ENCODE results near the gene NRM. TPM values are rescaled to one million over a fixed set of nuclear protein-coding genes. Genes with fewer than 3 reads are reported as not detected.

Gene NRM
- total and polyA plus RNA-seq, 2 of the 13 experiments (the other 11 are each of a cell fraction or from before 2014, with no cell fraction given) = 12.5 to 16.0 TPM

GRCh38 chr6:30724906-30725667 is 34.3 kb upstream of the NRM start (continued):
- TF ChIP-seq, protein P1, sequence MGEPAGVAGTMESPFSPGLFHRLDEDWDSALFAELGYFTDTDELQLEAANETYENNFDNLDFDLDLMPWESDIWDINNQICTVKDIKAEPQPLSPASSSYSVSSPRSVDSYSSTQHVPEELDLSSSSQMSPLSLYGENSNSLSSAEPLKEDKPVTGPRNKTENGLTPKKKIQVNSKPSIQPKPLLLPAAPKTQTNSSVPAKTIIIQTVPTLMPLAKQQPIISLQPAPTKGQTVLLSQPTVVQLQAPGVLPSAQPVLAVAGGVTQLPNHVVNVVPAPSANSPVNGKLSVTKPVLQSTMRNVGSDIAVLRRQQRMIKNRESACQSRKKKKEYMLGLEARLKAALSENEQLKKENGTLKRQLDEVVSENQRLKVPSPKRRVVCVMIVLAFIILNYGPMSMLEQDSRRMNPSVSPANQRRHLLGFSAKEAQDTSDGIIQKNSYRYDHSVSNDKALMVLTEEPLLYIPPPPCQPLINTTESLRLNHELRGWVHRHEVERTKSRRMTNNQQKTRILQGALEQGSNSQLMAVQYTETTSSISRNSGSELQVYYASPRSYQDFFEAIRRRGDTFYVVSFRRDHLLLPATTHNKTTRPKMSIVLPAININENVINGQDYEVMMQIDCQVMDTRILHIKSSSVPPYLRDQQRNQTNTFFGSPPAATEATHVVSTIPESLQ (CRISPR knock-in tag; conservative IDR thresholded peaks at IDR 0.05) = no peak
- TF ChIP-seq GABPA (IDR thresholded peaks at IDR 0.05; ENCODE audit: low read depth, low read length) (no peak), GABPA (CRISPR knock-in tag; IDR thresholded peaks at IDR 0.05; ENCODE audit: low read depth) (no peak), ASH2L (IDR thresholded peaks at IDR 0.05; ENCODE audit: insufficient read length, low read depth, low read length) (no peak), MATR3 (CRISPR knock-in tag; IDR thresholded peaks at IDR 0.05) (no peak), TRIM24 (CRISPR knock-in tag; IDR thresholded peaks at IDR 0.05) (no peak), ZNF709 (CRISPR knock-in tag; IDR thresholded peaks at IDR 0.05) (no peak), ZNF234 (CRISPR knock-in tag; conservative IDR thresholded peaks at IDR 0.05) (no peak), ZNF549 (CRISPR knock-in tag; IDR thresholded peaks at IDR 0.05) (no peak), PRMT3 (CRISPR knock-in tag; IDR thresholded peaks at IDR 0.05; ENCODE audit: borderline replicate concordance, low read depth) (no peak), ZNF773 (CRISPR knock-in tag; IDR thresholded peaks at IDR 0.05; ENCODE audit: borderline replicate concordance) (no peak), MED13 (CRISPR knock-in tag; IDR thresholded peaks at IDR 0.05) (no peak), ZNF235 (CRISPR knock-in tag; IDR thresholded peaks at IDR 0.05; ENCODE audit: borderline replicate concordance) (no peak), MIXL1 (CRISPR knock-in tag; IDR thresholded peaks at IDR 0.05) (no peak), MTF2 (CRISPR knock-in tag; IDR thresholded peaks at IDR 0.05; ENCODE audit: borderline replicate concordance) (no peak), TAF1 (CRISPR knock-in tag; IDR thresholded peaks at IDR 0.05) (no peak), BORCS8-MEF2B (CRISPR knock-in tag; IDR thresholded peaks at IDR 0.05) (no peak; the same call in 1 of the 2 replicates), ZNF570 (CRISPR knock-in tag; IDR thresholded peaks at IDR 0.05; ENCODE audit: borderline replicate concordance) (no peak), SKI (IDR thresholded peaks at IDR 0.05; ENCODE audit: partially characterized antibody) (no peak), KDM6A (CRISPR knock-in tag; IDR thresholded peaks at IDR 0.05; ENCODE audit: low read depth) (no peak), ATF7 (IDR thresholded peaks at IDR 0.05) (no peak), ATF7 (CRISPR knock-in tag; IDR thresholded peaks at IDR 0.05) (no peak), FOXJ3 (CRISPR knock-in tag; IDR thresholded peaks at IDR 0.05; ENCODE audit: borderline replicate concordance) (no peak), RAD51 (IDR thresholded peaks at IDR 0.05; ENCODE audit: borderline replicate concordance) (no peak), RFXAP (CRISPR knock-in tag; IDR thresholded peaks at IDR 0.05; ENCODE audit: borderline replicate concordance) (no peak), ATF1 (CRISPR knock-in tag; IDR thresholded peaks at IDR 0.05) (0 out of 2 replicates have a peak, but pooled peaks have one; percentile 26), DMAP1 (CRISPR knock-in tag; IDR thresholded peaks at IDR 0.05) (no peak)
- TF ChIP-seq, protein P2, sequence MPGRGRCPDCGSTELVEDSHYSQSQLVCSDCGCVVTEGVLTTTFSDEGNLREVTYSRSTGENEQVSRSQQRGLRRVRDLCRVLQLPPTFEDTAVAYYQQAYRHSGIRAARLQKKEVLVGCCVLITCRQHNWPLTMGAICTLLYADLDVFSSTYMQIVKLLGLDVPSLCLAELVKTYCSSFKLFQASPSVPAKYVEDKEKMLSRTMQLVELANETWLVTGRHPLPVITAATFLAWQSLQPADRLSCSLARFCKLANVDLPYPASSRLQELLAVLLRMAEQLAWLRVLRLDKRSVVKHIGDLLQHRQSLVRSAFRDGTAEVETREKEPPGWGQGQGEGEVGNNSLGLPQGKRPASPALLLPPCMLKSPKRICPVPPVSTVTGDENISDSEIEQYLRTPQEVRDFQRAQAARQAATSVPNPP (CRISPR knock-in tag; IDR thresholded peaks at IDR 0.05) = no peak
- TF ChIP-seq, protein P3, sequence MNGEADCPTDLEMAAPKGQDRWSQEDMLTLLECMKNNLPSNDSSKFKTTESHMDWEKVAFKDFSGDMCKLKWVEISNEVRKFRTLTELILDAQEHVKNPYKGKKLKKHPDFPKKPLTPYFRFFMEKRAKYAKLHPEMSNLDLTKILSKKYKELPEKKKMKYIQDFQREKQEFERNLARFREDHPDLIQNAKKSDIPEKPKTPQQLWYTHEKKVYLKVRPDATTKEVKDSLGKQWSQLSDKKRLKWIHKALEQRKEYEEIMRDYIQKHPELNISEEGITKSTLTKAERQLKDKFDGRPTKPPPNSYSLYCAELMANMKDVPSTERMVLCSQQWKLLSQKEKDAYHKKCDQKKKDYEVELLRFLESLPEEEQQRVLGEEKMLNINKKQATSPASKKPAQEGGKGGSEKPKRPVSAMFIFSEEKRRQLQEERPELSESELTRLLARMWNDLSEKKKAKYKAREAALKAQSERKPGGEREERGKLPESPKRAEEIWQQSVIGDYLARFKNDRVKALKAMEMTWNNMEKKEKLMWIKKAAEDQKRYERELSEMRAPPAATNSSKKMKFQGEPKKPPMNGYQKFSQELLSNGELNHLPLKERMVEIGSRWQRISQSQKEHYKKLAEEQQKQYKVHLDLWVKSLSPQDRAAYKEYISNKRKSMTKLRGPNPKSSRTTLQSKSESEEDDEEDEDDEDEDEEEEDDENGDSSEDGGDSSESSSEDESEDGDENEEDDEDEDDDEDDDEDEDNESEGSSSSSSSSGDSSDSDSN (CRISPR knock-in tag; IDR thresholded peaks at IDR 0.05) = no peak

All from HepG2 (cell line).